Subcutaneous abdominal adipose tissue (tissue), 5 donors: ENCODE data around the gene MARCHF9.
A peak's percentile ranks its signal among the peaks of the same experiment; 100 is the strongest.
"Not testable (repeated sequence)": the region's sequence is repeated elsewhere in the genome, so short reads cannot be mapped to it uniquely, and the experiment has no call there.

Experiments
- H3K27ac ChIP-seq: one replicate; pipeline ENCODE4 v1.7.0; 2013; ENCODE audit warnings: low read depth, mild to moderate bottlenecking, inconsistent platforms, low read length, moderate library complexity
- H3K27me3 ChIP-seq, 5 donors: one replicate each; pipeline ENCODE4 v1.7.0; 2013; ENCODE audit warnings: low read length in 5 of 5, inconsistent platforms in 1 of 5; ENCODE audit not compliant: control insufficient read depth in 5 of 5, insufficient read depth in 4 of 5
- H3K36me3 ChIP-seq, 5 donors: one replicate each; pipeline ENCODE4 v1.7.0; 2013; ENCODE audit warnings: low read length in 5 of 5; ENCODE audit not compliant: control insufficient read depth in 5 of 5, insufficient read depth in 5 of 5
- H3K4me1 ChIP-seq, 5 donors: one replicate each; pipeline ENCODE4 v1.7.0; 2013; ENCODE audit warnings: low read length in 5 of 5, mild to moderate bottlenecking in 3 of 5, moderate library complexity in 1 of 5; ENCODE audit not compliant: control insufficient read depth in 5 of 5, insufficient read depth in 5 of 5
- H3K4me3 ChIP-seq, 5 donors: one replicate each; pipeline ENCODE4 v1.7.0; 2013; ENCODE audit warnings: low read length in 5 of 5, low read depth in 1 of 5
- H3K9ac ChIP-seq, 5 donors: one replicate each; pipeline ENCODE4 v1.7.0; 2013; ENCODE audit warnings: low read length in 5 of 5, mild to moderate bottlenecking in 4 of 5, moderate library complexity in 3 of 5
- H3K9me3 ChIP-seq, 5 donors: one replicate each; pipeline ENCODE4 v1.7.0; 2013; ENCODE audit warnings: low read length in 5 of 5; ENCODE audit not compliant: control insufficient read depth in 5 of 5
- donor health status: healthy.
- donor health status: healthy.
- donor health status: healthy.
- donor health status: healthy.
- donor health status: healthy.

The MARCHF9 gene

GRCh38 chr12:57754411-57755193, at the start of gene MARCHF9:
MARCHF9 (plus strand) TSS chr12:57755103; CDS start chr12:57755529, 426 bp downstream.
- H3K9me3 ChIP-seq = peaks cover 0 to 16% (median 3%) of the 10 kb centered on the region in 5 donors
- no peaks in the 10 kb centered on the region for H3K27me3 ChIP-seq
- peaks cover 0 to 30% (median 21%) of the 10 kb centered on the region in 5 donors for H3K36me3 ChIP-seq
- H3K4me1 ChIP-seq = peaks cover 9 to 42% (median 35%) of the 10 kb centered on the region in 5 donors
- H3K27ac ChIP-seq = no peak within 1 kb of the TSS
- peak within 1 kb of the TSS in 4 of 5 donors; percentile 17 to 77 (median 70) for H3K9ac ChIP-seq
- H3K4me3 ChIP-seq = peak within 1 kb of the TSS; percentile 58 to 76 (median 69)

- no peak overlapping the region for H3K9ac ChIP-seq
- H3K36me3 ChIP-seq = peaks cover 18 to 31% (median 28%) of the 10 kb centered on the region in 5 donors
- no peaks in the 10 kb centered on the region for H3K4me1 ChIP-seq
- peaks cover 0 to 5% (median 0%) of the 10 kb centered on the region in 5 donors for H3K9me3 ChIP-seq
- no peaks in the 10 kb centered on the region for H3K27me3 ChIP-seq
- no peak overlapping the region for H3K27ac ChIP-seq
- H3K4me3 ChIP-seq = no peak overlapping the region
Measured at GRCh38 chr12:57707250-57707649, 47.7 kb upstream of the MARCHF9 start.

GRCh38 chr12:57708296-57708695, 46.6 kb upstream of the MARCHF9 start:
- Histone ChIP-seq H3K9ac (no peak overlapping the region), H3K27me3 (no peaks in the 10 kb centered on the region), H3K27ac (no peak overlapping the region), H3K4me3 (no peak overlapping the region), H3K4me1 (no peaks in the 10 kb centered on the region), H3K36me3 (peaks cover 15 to 28% (median 25%) of the 10 kb centered on the region in 5 donors), H3K9me3 (peaks cover 0 to 5% (median 0%) of the 10 kb centered on the region in 5 donors)

GRCh38 chr12:57712701-57713100, 42.2 kb upstream of the MARCHF9 start:
- no peak overlapping the region for H3K9ac ChIP-seq
- H3K4me1 ChIP-seq = no peaks in the 10 kb centered on the region
- peaks cover 12 to 46% (median 30%) of the 10 kb centered on the region in 5 donors for H3K36me3 ChIP-seq
- H3K27ac ChIP-seq = no peak overlapping the region
- H3K27me3 ChIP-seq = no peaks in the 10 kb centered on the region
- H3K4me3 ChIP-seq = no peak overlapping the region
- H3K9me3 ChIP-seq = no peaks in the 10 kb centered on the region

- Histone ChIP-seq H3K9me3 (no peaks in the 10 kb centered on the region), H3K9ac (no peak overlapping the region), H3K27me3 (no peaks in the 10 kb centered on the region), H3K4me1 (no peaks in the 10 kb centered on the region), H3K4me3 (no peak overlapping the region), H3K27ac (no peak overlapping the region), H3K36me3 (peaks cover 12 to 49% (median 35%) of the 10 kb centered on the region in 5 donors)
Measured at GRCh38 chr12:57713209-57713608, 41.7 kb upstream of the MARCHF9 start.

- H3K36me3 ChIP-seq = peaks cover 8 to 62% (median 55%) of the 10 kb centered on the region in 5 donors
- H3K27ac ChIP-seq, H3K9ac ChIP-seq, H3K4me3 ChIP-seq, H3K9me3 ChIP-seq, H3K27me3 ChIP-seq, H3K4me1 ChIP-seq: not testable (repeated sequence)
Measured at GRCh38 chr12:57715036-57715748, 39.7 kb upstream of the MARCHF9 start.

DNA sequence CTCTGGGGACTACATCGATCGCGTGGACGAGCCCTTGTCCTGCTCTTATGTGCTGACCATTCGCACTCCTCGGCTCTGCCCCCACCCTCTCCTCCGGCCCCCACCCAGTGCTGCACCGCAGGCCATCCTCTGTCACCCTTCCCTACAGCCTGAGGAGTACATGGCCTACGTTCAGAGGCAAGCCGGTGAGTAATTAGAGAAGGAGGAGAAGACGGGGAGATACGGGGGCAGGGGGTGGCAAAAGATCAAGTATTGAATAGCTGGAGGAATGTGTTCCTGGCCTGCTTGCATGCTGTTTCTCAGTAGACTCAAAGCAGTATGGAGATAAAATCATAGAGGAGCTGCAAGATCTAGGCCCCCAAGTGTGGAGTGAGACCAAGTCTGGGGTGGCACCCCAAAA, 39.1 kb upstream of the MARCHF9 start:
- Histone ChIP-seq H3K4me3 (no peak overlapping the region), H3K4me1 (no peaks in the 10 kb centered on the region), H3K9ac (no peak overlapping the region), H3K9me3 (no peaks in the 10 kb centered on the region), H3K27ac (no peak overlapping the region), H3K27me3 (no peaks in the 10 kb centered on the region), H3K36me3 (peaks cover 8 to 68% (median 61%) of the 10 kb centered on the region in 5 donors)

DNA sequence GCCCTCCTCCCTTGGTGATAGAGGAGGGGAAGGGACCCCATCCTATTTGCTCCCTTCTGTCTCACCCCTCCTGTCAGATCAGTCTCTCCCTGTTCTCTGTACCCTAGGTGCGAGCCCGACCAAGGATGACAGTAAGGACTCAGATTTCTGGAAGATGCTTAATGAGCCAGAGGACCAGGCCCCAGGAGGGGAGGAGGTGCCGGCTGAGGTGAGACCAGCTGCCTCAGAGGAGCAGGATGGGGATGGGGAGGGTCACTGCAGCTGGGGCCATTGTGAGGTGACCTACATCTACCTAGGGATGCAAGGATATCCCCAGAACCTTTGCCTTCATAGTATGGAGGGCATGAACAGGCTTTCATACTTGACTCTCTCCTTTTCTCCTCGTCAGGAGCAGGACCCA, 38.6 kb upstream of the MARCHF9 start:
- Histone ChIP-seq H3K27me3 (no peaks in the 10 kb centered on the region), H3K9me3 (no peaks in the 10 kb centered on the region), H3K9ac (no peak overlapping the region), H3K27ac (no peak overlapping the region), H3K4me1 (no peaks in the 10 kb centered on the region), H3K4me3 (no peak overlapping the region), H3K36me3 (peaks cover 8 to 73% (median 66%) of the 10 kb centered on the region in 5 donors)

DNA sequence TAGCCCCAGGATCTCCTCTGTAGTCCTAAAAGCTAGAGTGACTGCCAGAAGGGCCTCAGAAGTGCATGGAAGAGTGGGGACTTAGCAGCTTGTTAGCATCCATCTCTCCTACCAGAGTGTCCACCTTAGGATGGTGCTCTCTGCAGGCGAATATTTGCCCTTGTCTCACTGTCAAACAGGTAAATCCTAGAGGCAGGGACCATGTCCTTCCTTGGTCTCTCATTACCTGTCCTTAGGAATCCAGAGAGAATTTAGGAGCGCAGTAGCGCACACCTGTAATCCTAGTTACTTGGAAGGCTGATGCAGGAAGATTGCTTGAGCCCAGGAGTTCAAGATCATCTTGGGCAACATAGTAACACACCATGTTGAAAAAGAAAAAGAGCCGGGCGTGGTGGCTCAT, 37.8 kb upstream of the MARCHF9 start:
- H3K9ac ChIP-seq = no peak overlapping the region
- peaks cover 8 to 79% (median 71%) of the 10 kb centered on the region in 5 donors for H3K36me3 ChIP-seq

More for the DNA sequence above, 37.8 kb upstream of the MARCHF9 start:
- H3K27ac ChIP-seq = no peak overlapping the region
- H3K27me3 ChIP-seq = no peaks in the 10 kb centered on the region
- no peaks in the 10 kb centered on the region for H3K4me1 ChIP-seq
- no peak overlapping the region for H3K4me3 ChIP-seq
- no peaks in the 10 kb centered on the region for H3K9me3 ChIP-seq
